Trophoblast cell (in vitro differentiated cells and primary cell): ENCODE data around the gene SLC2A14.
"Not testable (repeated sequence)": the region's sequence is repeated elsewhere in the genome, so short reads cannot be mapped to it uniquely, and the experiment has no call there.

ENCODE experiments used
- DNase-seq, 2 donors: peaks; one replicate each; pipeline ENCODE4 v3.0.0-alpha.2; 2016
- H2AFZ ChIP-seq: 2 replicates; pipeline ENCODE4 v1.6.1; 2013; ENCODE audit warnings: low read length, moderate library complexity, mild to moderate bottlenecking; ENCODE audit not compliant: insufficient read depth, poor library complexity
- H2AK5ac ChIP-seq: 2 replicates; pipeline ENCODE4 v1.6.1; 2013; ENCODE audit warnings: mild to moderate bottlenecking, low read length
- H2BK120ac ChIP-seq: 2 replicates; pipeline ENCODE4 v1.6.1; 2013; ENCODE audit warnings: low read length, mild to moderate bottlenecking, moderate library complexity; ENCODE audit not compliant: insufficient read depth, poor library complexity
- H2BK12ac ChIP-seq: 2 replicates; pipeline ENCODE4 v1.6.1; 2013; ENCODE audit warnings: mild to moderate bottlenecking, low read length, moderate library complexity
- H2BK5ac ChIP-seq: 2 replicates; pipeline ENCODE4 v1.6.1; 2013; ENCODE audit warnings: low read length, low read depth, moderate library complexity, mild to moderate bottlenecking; ENCODE audit not compliant: poor library complexity
- H3K14ac ChIP-seq: 2 replicates; pipeline ENCODE4 v1.6.1; 2013; ENCODE audit warnings: mild to moderate bottlenecking, low read length
- H3K18ac ChIP-seq: 2 replicates; pipeline ENCODE4 v1.6.1; 2013; ENCODE audit warnings: mild to moderate bottlenecking, low read length
- H3K23ac ChIP-seq: 2 replicates; pipeline ENCODE4 v1.6.1; 2013; ENCODE audit warnings: low read length
- H3K27ac ChIP-seq: 2 replicates; pipeline ENCODE4 v1.5.1; 2013; ENCODE audit warnings: low read depth, mild to moderate bottlenecking, inconsistent platforms, low read length, moderate library complexity
- H3K27me3 ChIP-seq: 2 replicates; pipeline ENCODE4 v1.6.1; 2013; ENCODE audit warnings: inconsistent platforms, mild to moderate bottlenecking, low read length, moderate library complexity; ENCODE audit not compliant: insufficient read depth
- H3K36me3 ChIP-seq, 2 experiments: 1 replicate in 1 of 2; 2 replicates in 1 of 2; pipeline ENCODE4 v1.6.1; 2013; ENCODE audit warnings: low read length in 2 of 2, mild to moderate bottlenecking in 2 of 2, moderate library complexity in 1 of 2; ENCODE audit not compliant: insufficient read depth in 2 of 2, control insufficient read depth in 1 of 2
- H3K4ac ChIP-seq: 2 replicates; pipeline ENCODE4 v1.6.1; 2013; ENCODE audit warnings: low read depth, mild to moderate bottlenecking, low read length, moderate library complexity
- H3K4me1 ChIP-seq, 2 experiments: 1 replicate in 1 of 2; 2 replicates in 1 of 2; pipeline ENCODE4 v1.6.1; 2013; ENCODE audit warnings: low read length in 2 of 2, mild to moderate bottlenecking in 2 of 2, moderate library complexity in 1 of 2; ENCODE audit not compliant: insufficient read depth in 2 of 2, control insufficient read depth in 1 of 2
- H3K4me2 ChIP-seq: 2 replicates; pipeline ENCODE4 v1.6.1; 2013; ENCODE audit warnings: inconsistent platforms, mild to moderate bottlenecking, low read length, moderate library complexity
- H3K4me3 ChIP-seq: 2 replicates; pipeline ENCODE4 v1.5.1; 2013; ENCODE audit warnings: mild to moderate bottlenecking, low read depth, low read length, inconsistent platforms
- H3K79me1 ChIP-seq: one replicate; pipeline ENCODE4 v1.6.1; 2013; ENCODE audit warnings: low read length
- H3K79me2 ChIP-seq: 2 replicates; pipeline ENCODE4 v1.6.1; 2013; ENCODE audit warnings: low read length, mild to moderate bottlenecking; ENCODE audit not compliant: control insufficient read depth, insufficient read depth, poor library complexity
- H3K9ac ChIP-seq: 2 replicates; pipeline ENCODE4 v1.6.1; 2013; ENCODE audit warnings: mild to moderate bottlenecking, low read length
- H3K9me3 ChIP-seq: 2 replicates; pipeline ENCODE4 v1.6.1; 2013; ENCODE audit warnings: low read depth, mild to moderate bottlenecking, control low read depth, inconsistent platforms, low read length; ENCODE audit not compliant: insufficient read depth
- H4K12ac ChIP-seq: 2 replicates; pipeline ENCODE4 v1.6.1; 2013; ENCODE audit warnings: low read depth, mild to moderate bottlenecking, low read length, moderate library complexity
- H4K8ac ChIP-seq: 2 replicates; pipeline ENCODE4 v1.6.1; 2013; ENCODE audit warnings: low read depth, mild to moderate bottlenecking, low read length, moderate library complexity
- H4K91ac ChIP-seq: one replicate; pipeline ENCODE4 v1.6.1; 2013; ENCODE audit warnings: low read depth, mild to moderate bottlenecking, low read length, moderate library complexity
- WGBS: extraction: QIAGEN DNeasy Blood & Tissue Kit; methylation state at CpG from one replicate; pipeline ENCODE4 v1.1.7; 2013; ENCODE audit warnings: missing lambda C conversion rate; ENCODE audit not compliant: insufficient read length, insufficient coverage; ENCODE audit errors: extremely low coverage; 5-methylcytosine and 5-hydroxymethylcytosine counted together

Gene SLC2A14

GRCh38 chr12:7848098-7848422, 24.7 kb downstream of the SLC2A14 start:
- H3K9ac ChIP-seq, H3K27ac ChIP-seq, H3K9me3 ChIP-seq, H3K4ac ChIP-seq, H2AFZ ChIP-seq, H2BK5ac ChIP-seq, H3K4me2 ChIP-seq, H3K14ac ChIP-seq, H2BK120ac ChIP-seq, H4K8ac ChIP-seq, H3K79me2 ChIP-seq, H3K4me3 ChIP-seq, H4K91ac ChIP-seq, H3K27me3 ChIP-seq, H3K36me3 ChIP-seq, H3K18ac ChIP-seq, H2AK5ac ChIP-seq, H3K23ac ChIP-seq, DNase-seq, H4K12ac ChIP-seq, H2BK12ac ChIP-seq: not testable (repeated sequence)
- H3K4me1 ChIP-seq: peaks cover 5 to 16% of the 10 kb centered on the region in 2 experiments
- no CpG with 5 or more reads among the region's 2 CpGs for WGBS
- peaks cover 27% of the 10 kb centered on the region for H3K79me1 ChIP-seq

GRCh38 chr12:7847226-7848097, 25.3 kb downstream of the SLC2A14 start:
- H2BK120ac ChIP-seq: not testable (repeated sequence)

GRCh38 chr12:7844116-7844515, 28.6 kb downstream of the SLC2A14 start:
- peaks cover 4% of the 10 kb centered on the region for H3K79me2 ChIP-seq
- H3K27me3 ChIP-seq: no peaks in the 10 kb centered on the region
- WGBS: no CpG with 5 or more reads among the region's 5 CpGs
- H3K9ac ChIP-seq: no peak overlapping the region
- H4K91ac ChIP-seq: peak overlapping the region; percentile 90
- peak overlapping the region; percentile 79 for H2BK5ac ChIP-seq
- H3K18ac ChIP-seq: no peak overlapping the region
- peaks cover under 1 to 9% of the 10 kb centered on the region in 2 experiments for H3K4me1 ChIP-seq
- H3K4me2 ChIP-seq: no peak overlapping the region
- H2BK12ac ChIP-seq: no peak overlapping the region
- DNase-seq: peak in 1 of 2 donors; percentile 86
- H3K27ac ChIP-seq: no peak overlapping the region
- H3K14ac ChIP-seq: no peak overlapping the region
- H4K12ac ChIP-seq: no peak overlapping the region
- H3K23ac ChIP-seq: no peak overlapping the region
- H3K4me3 ChIP-seq: no peak overlapping the region
- H4K8ac ChIP-seq: no peak overlapping the region
- H2BK120ac ChIP-seq: no peak overlapping the region
- no peak overlapping the region for H2AK5ac ChIP-seq
- H3K36me3 ChIP-seq: peaks cover 2 to 3% of the 10 kb centered on the region in 2 experiments
- no peak overlapping the region for H3K4ac ChIP-seq
- H3K9me3 ChIP-seq: peaks cover under 1% of the 10 kb centered on the region
- no peak overlapping the region for H2AFZ ChIP-seq
- peaks cover 15% of the 10 kb centered on the region for H3K79me1 ChIP-seq

More at GRCh38 chr12:7847226-7848097, 25.3 kb downstream of the SLC2A14 start:
- not testable (repeated sequence) for H3K18ac ChIP-seq, H4K12ac ChIP-seq, H4K8ac ChIP-seq, H3K4me2 ChIP-seq, DNase-seq, H3K27me3 ChIP-seq, H3K9me3 ChIP-seq, H3K14ac ChIP-seq, H3K23ac ChIP-seq, H3K36me3 ChIP-seq, H3K4ac ChIP-seq, H3K9ac ChIP-seq, H3K27ac ChIP-seq, H3K79me2 ChIP-seq, H2AFZ ChIP-seq, H2AK5ac ChIP-seq, H2BK5ac ChIP-seq, H2BK12ac ChIP-seq, H3K4me3 ChIP-seq
- peaks cover 24% of the 10 kb centered on the region for H3K79me1 ChIP-seq
- no CpG with 5 or more reads among the region's 4 CpGs for WGBS
- peaks cover 5 to 17% of the 10 kb centered on the region in 2 experiments for H3K4me1 ChIP-seq
- peak overlapping the region; percentile 37 for H4K91ac ChIP-seq

GRCh38 chr12:7843583-7843982, 29.1 kb downstream of the SLC2A14 start:
- not testable (repeated sequence) for H3K27me3 ChIP-seq, H3K18ac ChIP-seq, H3K79me2 ChIP-seq, H4K8ac ChIP-seq, H3K14ac ChIP-seq, H4K12ac ChIP-seq, H3K23ac ChIP-seq, H3K4me1 ChIP-seq, H3K4me2 ChIP-seq, H3K4ac ChIP-seq, H2AK5ac ChIP-seq, H2BK12ac ChIP-seq, H2BK120ac ChIP-seq, H3K36me3 ChIP-seq, H2AFZ ChIP-seq, H3K9ac ChIP-seq, DNase-seq, H4K91ac ChIP-seq, H3K4me3 ChIP-seq, H3K9me3 ChIP-seq
- no CpG with 5 or more reads among the region's 9 CpGs for WGBS
- H2BK5ac ChIP-seq: peak overlapping the region; percentile 68
- peaks cover 12% of the 10 kb centered on the region for H3K79me1 ChIP-seq
- peak overlapping the region; percentile 62 for H3K27ac ChIP-seq
